ENCODE measurements around the gene CARS2. TPM values are rescaled to one million over a fixed set of nuclear protein-coding genes. Genes with fewer than 3 reads are reported as not detected.

CARS2 gene
- total RNA-seq, 1 experiment from 2014 or later, result 41.9 TPM

DNA sequence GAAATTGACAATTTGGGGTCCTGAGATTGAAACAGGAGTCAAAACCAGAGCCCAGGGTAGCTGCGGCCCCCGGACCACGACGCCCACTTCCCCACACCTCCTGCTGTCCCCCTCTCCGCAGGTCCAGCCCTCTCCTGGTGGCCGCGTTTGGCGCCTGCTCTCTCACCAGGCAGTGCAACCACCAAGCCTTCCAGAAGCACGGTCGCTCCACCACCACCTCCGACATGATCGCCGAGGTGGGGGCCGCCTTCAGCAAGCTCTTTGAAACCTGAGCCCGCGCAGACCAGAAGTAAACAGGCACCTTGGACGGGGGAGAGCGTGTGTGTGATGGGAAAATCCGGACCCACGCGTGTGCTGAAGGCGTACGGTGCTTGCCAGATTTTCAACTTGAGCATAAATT, 67.7 kb downstream of the CARS2 start:
- peaks cover 30 to 82% (median 76%) of the 10 kb centered on the region in 3 experiments for H3K36me3 Mint-ChIP-seq (ENCODE audit: insufficient read depth in 1 of 3, low read depth in 3 of 3)
- H3K9me3 ChIP-seq (ENCODE audit: control insufficient read depth, low read depth, low read length), result no peaks in the 10 kb centered on the region
- no peak overlapping the region for H3K56ac ChIP-seq (ENCODE audit: insufficient read length, low read depth, low read length)
- no peak overlapping the region for H3T11ph ChIP-seq (ENCODE audit: low read length)
- H2BK12ac ChIP-seq (ENCODE audit: insufficient read length, low read depth, low read length), result no peak overlapping the region
- no peaks in the 10 kb centered on the region for H3K4me1 Mint-ChIP-seq
- no peak overlapping the region for H4K8ac ChIP-seq (replicated peaks; ENCODE audit: insufficient read length, low read depth, low read length)
- H3K4me3 Mint-ChIP-seq, result no peak overlapping the region
- H4K91ac ChIP-seq (ENCODE audit: insufficient read length, low read depth, low read length), result no peak overlapping the region
- no peak overlapping the region for H3K4ac ChIP-seq (ENCODE audit: low read depth, low read length)
- no peak overlapping the region for H3K4me2 ChIP-seq (ENCODE audit: insufficient read depth, insufficient read length, low read length)
- H3K9ac ChIP-seq (ENCODE audit: extremely low read depth, insufficient read length, low read length), result no peak overlapping the region
- H3K9me3 Mint-ChIP-seq, result no peaks in the 10 kb centered on the region
- no peak overlapping the region for H2AFZ ChIP-seq (ENCODE audit: low read length)
- no peaks in the 10 kb centered on the region for H3K27me3 ChIP-seq (ENCODE audit: insufficient read depth, low read length)
- H3K27me3 Mint-ChIP-seq (ENCODE audit: low read depth), result no peaks in the 10 kb centered on the region
- no peaks in the 10 kb centered on the region for H3K79me2 ChIP-seq (ENCODE audit: insufficient read depth, low read length)
- no peak overlapping the region for H2BK20ac ChIP-seq (ENCODE audit: low read depth, low read length, poor library complexity, severe bottlenecking)
- no peak overlapping the region for H3K14ac ChIP-seq (ENCODE audit: insufficient read depth, low read length)
- no peak overlapping the region for H3K18ac ChIP-seq (ENCODE audit: insufficient read length, low read depth, low read length)
- H4K5ac ChIP-seq (ENCODE audit: insufficient read length, low read depth, low read length), result no peak overlapping the region
- no peaks in the 10 kb centered on the region for H3K4me1 ChIP-seq (ENCODE audit: insufficient read depth, low read length)
- no peak overlapping the region for H2BK15ac ChIP-seq (ENCODE audit: low read depth, low read length)
- WGBS (ENCODE audit: extremely low coverage, insufficient read length, low lambda C conversion rate), result no CpG with 5 or more reads among the region's 23 CpGs
- no peak overlapping the region for H3K27ac ChIP-seq (ENCODE audit: insufficient read length, low read depth, low read length)
- H2BK120ac ChIP-seq (ENCODE audit: low read depth, low read length, poor library complexity, severe bottlenecking), result no peak overlapping the region
- no peak for DNase-seq
- no peak overlapping the region for H2AK5ac ChIP-seq (ENCODE audit: insufficient read length, low read length)
- no peaks in the 10 kb centered on the region for H3K79me1 ChIP-seq (ENCODE audit: insufficient read depth, low read depth, low read length, poor library complexity, severe bottlenecking)
- H3K27ac Mint-ChIP-seq, result peak overlapping the region in 2 of 3 experiments; percentile 53 to 91; a peak in 3 of 7 replicates
- H4K20me1 ChIP-seq (ENCODE audit: control insufficient read depth, insufficient read depth, insufficient read length), result no peaks in the 10 kb centered on the region
- H3K23me2 ChIP-seq (ENCODE audit: insufficient read length, low read depth, low read length, poor library complexity, severe bottlenecking), result no peaks in the 10 kb centered on the region
- no peak overlapping the region for H2BK5ac ChIP-seq (ENCODE audit: insufficient read length, low read length)
- H3K23ac ChIP-seq (ENCODE audit: insufficient read length, low read depth, low read length), result no peak overlapping the region
- TF ChIP-seq, protein P1, sequence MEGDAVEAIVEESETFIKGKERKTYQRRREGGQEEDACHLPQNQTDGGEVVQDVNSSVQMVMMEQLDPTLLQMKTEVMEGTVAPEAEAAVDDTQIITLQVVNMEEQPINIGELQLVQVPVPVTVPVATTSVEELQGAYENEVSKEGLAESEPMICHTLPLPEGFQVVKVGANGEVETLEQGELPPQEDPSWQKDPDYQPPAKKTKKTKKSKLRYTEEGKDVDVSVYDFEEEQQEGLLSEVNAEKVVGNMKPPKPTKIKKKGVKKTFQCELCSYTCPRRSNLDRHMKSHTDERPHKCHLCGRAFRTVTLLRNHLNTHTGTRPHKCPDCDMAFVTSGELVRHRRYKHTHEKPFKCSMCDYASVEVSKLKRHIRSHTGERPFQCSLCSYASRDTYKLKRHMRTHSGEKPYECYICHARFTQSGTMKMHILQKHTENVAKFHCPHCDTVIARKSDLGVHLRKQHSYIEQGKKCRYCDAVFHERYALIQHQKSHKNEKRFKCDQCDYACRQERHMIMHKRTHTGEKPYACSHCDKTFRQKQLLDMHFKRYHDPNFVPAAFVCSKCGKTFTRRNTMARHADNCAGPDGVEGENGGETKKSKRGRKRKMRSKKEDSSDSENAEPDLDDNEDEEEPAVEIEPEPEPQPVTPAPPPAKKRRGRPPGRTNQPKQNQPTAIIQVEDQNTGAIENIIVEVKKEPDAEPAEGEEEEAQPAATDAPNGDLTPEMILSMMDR (conservative IDR thresholded peaks at IDR 0.05), result no peak
